ENCODE data around the gene GRK4.

GRK4 gene

DNA sequence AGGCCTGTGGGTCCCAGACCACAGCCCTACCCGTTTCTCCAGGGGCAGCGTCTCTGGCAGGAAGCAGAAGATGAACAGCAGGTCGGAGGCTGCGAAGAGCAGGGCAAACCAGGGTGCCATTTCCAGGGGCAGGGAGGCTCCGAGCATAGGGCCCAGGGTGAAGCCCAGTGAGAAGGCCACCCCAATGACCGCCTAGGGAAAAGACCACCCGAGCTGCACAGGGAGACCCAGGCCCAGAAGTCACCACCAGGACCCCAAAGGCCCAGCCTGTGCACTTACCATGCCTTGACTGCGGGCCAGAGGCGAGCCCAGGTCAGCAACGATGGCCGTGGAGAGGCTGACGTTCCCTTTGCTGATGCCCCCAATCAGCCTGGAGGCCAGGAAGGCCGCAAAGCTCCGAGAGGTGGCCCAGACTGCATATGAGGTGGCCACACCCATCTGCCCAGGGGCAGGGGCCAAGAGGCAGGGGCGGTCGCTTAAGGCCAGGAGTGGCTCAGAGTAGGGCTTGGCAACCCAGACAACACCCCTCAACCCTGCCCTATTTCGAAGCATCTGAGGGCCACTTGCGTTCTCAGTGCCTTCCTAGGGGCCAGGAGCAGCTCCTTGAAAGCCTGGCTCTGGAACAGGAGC lies 30.9 kb upstream of the GRK4 start:
- TF ChIP-seq, protein P1, sequence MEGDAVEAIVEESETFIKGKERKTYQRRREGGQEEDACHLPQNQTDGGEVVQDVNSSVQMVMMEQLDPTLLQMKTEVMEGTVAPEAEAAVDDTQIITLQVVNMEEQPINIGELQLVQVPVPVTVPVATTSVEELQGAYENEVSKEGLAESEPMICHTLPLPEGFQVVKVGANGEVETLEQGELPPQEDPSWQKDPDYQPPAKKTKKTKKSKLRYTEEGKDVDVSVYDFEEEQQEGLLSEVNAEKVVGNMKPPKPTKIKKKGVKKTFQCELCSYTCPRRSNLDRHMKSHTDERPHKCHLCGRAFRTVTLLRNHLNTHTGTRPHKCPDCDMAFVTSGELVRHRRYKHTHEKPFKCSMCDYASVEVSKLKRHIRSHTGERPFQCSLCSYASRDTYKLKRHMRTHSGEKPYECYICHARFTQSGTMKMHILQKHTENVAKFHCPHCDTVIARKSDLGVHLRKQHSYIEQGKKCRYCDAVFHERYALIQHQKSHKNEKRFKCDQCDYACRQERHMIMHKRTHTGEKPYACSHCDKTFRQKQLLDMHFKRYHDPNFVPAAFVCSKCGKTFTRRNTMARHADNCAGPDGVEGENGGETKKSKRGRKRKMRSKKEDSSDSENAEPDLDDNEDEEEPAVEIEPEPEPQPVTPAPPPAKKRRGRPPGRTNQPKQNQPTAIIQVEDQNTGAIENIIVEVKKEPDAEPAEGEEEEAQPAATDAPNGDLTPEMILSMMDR (IDR thresholded peaks at IDR 0.05; ENCODE audit: insufficient read depth, low read depth, low read length, missing control alignments) = no peak
- no peak overlapping the region for H3K4me3 ChIP-seq (ENCODE audit: low read length)

DNA sequence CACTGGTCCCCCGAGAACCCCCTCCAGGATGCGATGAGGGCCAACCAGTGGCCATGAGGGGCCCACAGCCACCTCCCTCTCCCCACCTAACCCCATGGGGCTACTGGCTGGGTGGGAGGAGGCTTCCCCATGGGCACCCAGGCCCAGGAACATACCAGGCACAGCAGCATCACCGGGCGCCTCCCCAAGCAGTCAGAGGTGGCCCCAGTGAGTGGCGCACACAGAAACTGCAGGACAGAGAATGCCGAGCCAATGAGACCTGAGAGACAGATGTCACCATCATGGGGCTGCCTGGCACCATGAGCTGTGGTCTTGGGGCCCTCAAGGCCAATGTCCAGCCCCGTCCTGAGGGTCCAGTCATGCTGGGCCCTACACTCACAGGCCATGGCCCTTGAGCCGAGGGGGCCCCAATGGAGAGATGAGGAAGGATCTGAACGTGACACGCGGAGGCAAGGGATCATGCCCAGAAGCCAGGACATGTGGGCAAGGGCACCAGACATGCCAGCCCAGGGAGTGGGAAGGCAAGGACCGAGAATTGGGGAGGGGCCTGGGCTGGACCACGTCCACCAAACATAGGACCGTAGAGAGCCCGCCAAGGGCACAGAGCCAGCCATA lies 30.3 kb upstream of the GRK4 start:
- no peak for DNase-seq (ENCODE audit: low read depth)
- peak overlapping the region; percentile 56 for H3K4me3 ChIP-seq (ENCODE audit: low read length)
- TF ChIP-seq, protein P1 (IDR thresholded peaks at IDR 0.05; ENCODE audit: insufficient read depth, low read depth, low read length, missing control alignments) = no peak

More for the DNA sequence above, 30.9 kb upstream of the GRK4 start:
- DNase-seq (ENCODE audit: low read depth) = no peak

- peak overlapping the region; percentile 56 for H3K4me3 ChIP-seq (ENCODE audit: low read length)
- TF ChIP-seq, protein P1 (IDR thresholded peaks at IDR 0.05; ENCODE audit: insufficient read depth, low read depth, low read length, missing control alignments) = no peak
- DNase-seq (ENCODE audit: low read depth) = no peak
Observed at GRCh38 chr4:2933566-2934076, 29.8 kb upstream of the GRK4 start.

DNA sequence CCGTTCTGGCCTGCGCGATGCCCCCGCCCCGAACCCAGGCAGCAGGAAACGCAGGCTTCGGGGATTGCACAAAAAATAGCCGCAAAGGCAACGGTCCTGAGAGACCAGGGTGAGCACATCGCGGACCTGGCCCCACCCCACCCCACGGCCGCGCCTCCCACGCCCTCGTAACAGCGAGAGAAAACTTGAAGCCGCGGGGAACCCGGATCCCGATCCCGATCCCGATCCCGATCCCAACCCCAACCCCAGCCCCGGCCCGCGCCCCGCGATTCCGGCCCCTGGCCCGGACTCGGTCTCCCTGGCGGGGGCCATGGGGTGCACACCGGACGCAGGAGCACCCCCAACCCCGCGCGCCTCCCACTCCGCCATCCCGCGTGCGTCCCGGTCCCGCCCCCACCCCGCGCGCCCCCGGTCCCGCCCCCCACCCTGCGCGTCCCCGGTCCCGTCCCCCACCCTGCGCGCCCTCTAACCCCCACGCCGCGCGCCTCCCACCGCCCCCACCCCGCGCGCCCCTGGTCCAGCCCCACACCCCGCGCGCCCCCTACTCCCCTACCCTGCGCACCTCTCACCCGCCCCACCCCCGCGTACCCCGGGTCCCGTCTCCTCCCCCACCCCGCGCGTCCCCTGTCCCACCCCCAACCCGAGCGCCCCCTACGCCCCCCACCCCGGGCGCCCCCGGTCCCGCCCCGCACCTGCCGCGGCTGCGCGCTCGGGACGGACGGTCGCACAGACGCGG lies 29.1 kb upstream of the GRK4 start:
- TF ChIP-seq, protein P1 (IDR thresholded peaks at IDR 0.05; ENCODE audit: insufficient read depth, low read depth, low read length, missing control alignments) = no peak
- peak overlapping the region; percentile 76 for H3K4me3 ChIP-seq (ENCODE audit: low read length)
- DNase-seq (ENCODE audit: low read depth) = peak; percentile 53

- peak overlapping the region; percentile 76 for H3K4me3 ChIP-seq (ENCODE audit: low read length)
- DNase-seq (ENCODE audit: low read depth) = peak; percentile 94
- TF ChIP-seq, protein P1 (IDR thresholded peaks at IDR 0.05; ENCODE audit: insufficient read depth, low read depth, low read length, missing control alignments) = no peak
Observed at GRCh38 chr4:2934813-2935761, 28.3 kb upstream of the GRK4 start.
